GM19099 (cell line): ENCODE measurements around the gene SSPN.

ENCODE experiments used
- POLR2A ChIP-seq: IDR thresholded peaks from 3 replicates; pipeline ENCODE4 v1.6.1; 2011; ENCODE audit warnings: low read depth; ENCODE audit not compliant: insufficient read length; ENCODE audit errors: extremely low read depth

The SSPN gene

GRCh38 chr12:26177283-26177682, 18.1 kb upstream of the SSPN start:
- no peak for TF ChIP-seq POLR2A

- no peak for TF ChIP-seq POLR2A
Observed at GRCh38 chr12:26179826-26180225, 15.5 kb upstream of the SSPN start.

- no peak for TF ChIP-seq POLR2A
Observed at GRCh38 chr12:26182377-26182776, 13.0 kb upstream of the SSPN start.

GRCh38 chr12:26185532-26186320, 9.6 kb upstream of the SSPN start:
- no peak for TF ChIP-seq POLR2A

GRCh38 chr12:26187014-26187798, 8.2 kb upstream of the SSPN start:
- no peak for TF ChIP-seq POLR2A

- no peak for TF ChIP-seq POLR2A
Observed at GRCh38 chr12:26188127-26188526, 7.2 kb upstream of the SSPN start.

GRCh38 chr12:26188641-26189040, 6.7 kb upstream of the SSPN start:
- TF ChIP-seq POLR2A, result no peak

GRCh38 chr12:26192142-26192541, 3.2 kb upstream of the SSPN start:
- TF ChIP-seq POLR2A, result no peak

- TF ChIP-seq POLR2A, result no peak
Observed at GRCh38 chr12:26193539-26193938, 1.8 kb upstream of the SSPN start.

- TF ChIP-seq POLR2A, result no peak
Observed at GRCh38 chr12:26195641-26196420, 458 bp downstream of the SSPN start.

GRCh38 chr12:26196421-26196716, 996 bp downstream of the SSPN start:
- TF ChIP-seq POLR2A, result no peak

- no peak for TF ChIP-seq POLR2A
Observed at GRCh38 chr12:26197832-26198231, 2.5 kb downstream of the SSPN start.

- TF ChIP-seq POLR2A, result no peak
Observed at GRCh38 chr12:26198742-26199141, 3.4 kb downstream of the SSPN start.

GRCh38 chr12:26203167-26203780, 7.9 kb downstream of the SSPN start:
- TF ChIP-seq POLR2A, result no peak

- no peak for TF ChIP-seq POLR2A
Observed at GRCh38 chr12:26204612-26205289, 9.4 kb downstream of the SSPN start.
